Left kidney (tissue), 8 donors: ENCODE data around the gene PDE4A. TPM values are rescaled to one million over a fixed set of nuclear protein-coding genes. Genes with fewer than 3 reads are reported as not detected.
A peak's percentile ranks its signal among the peaks of the same experiment; 100 is the strongest.
"Not testable (repeated sequence)": the region's sequence is repeated elsewhere in the genome, so short reads cannot be mapped to it uniquely, and the experiment has no call there.

Source experiments
- DNase-seq: peaks from one replicate; pipeline ENCODE4 v3.0.0-alpha.2; 2013
- long read RNA-seq, 8 donors: transcript quantifications; one replicate each; lab custom pipeline, GENCODE V29; 2026
- polyA plus RNA-seq: library from polyadenylated mRNA; unstranded; fragments of 120-200 nt; gene quantifications from one replicate; pipeline ENCODE4 v1.2.1, GENCODE V29; 2013; ENCODE audit not compliant: insufficient read length

PDE4A gene
- 1.5 TPM for polyA plus RNA-seq
- long read RNA-seq, donor 1: 0 reads
- long read RNA-seq, donor 2, partial matches to known transcripts: 0 of 1 reads
- long read RNA-seq, donor 2, other reads (novel, unspliced or antisense): 0 of 1 reads
- long read RNA-seq, donor 3: 0 reads
- long read RNA-seq, donor 4: 0 reads
- long read RNA-seq, donor 5, partial matches to known transcripts: 0 of 1 reads
- long read RNA-seq, donor 5, other reads (novel, unspliced or antisense): 0 of 1 reads
- long read RNA-seq, donor 6, partial matches to known transcripts: 29 of 54 reads
- long read RNA-seq, donor 6, other reads (novel, unspliced or antisense): 25 of 54 reads
- long read RNA-seq, donor 7: 0 reads
- long read RNA-seq, donor 8: 0 reads

DNA sequence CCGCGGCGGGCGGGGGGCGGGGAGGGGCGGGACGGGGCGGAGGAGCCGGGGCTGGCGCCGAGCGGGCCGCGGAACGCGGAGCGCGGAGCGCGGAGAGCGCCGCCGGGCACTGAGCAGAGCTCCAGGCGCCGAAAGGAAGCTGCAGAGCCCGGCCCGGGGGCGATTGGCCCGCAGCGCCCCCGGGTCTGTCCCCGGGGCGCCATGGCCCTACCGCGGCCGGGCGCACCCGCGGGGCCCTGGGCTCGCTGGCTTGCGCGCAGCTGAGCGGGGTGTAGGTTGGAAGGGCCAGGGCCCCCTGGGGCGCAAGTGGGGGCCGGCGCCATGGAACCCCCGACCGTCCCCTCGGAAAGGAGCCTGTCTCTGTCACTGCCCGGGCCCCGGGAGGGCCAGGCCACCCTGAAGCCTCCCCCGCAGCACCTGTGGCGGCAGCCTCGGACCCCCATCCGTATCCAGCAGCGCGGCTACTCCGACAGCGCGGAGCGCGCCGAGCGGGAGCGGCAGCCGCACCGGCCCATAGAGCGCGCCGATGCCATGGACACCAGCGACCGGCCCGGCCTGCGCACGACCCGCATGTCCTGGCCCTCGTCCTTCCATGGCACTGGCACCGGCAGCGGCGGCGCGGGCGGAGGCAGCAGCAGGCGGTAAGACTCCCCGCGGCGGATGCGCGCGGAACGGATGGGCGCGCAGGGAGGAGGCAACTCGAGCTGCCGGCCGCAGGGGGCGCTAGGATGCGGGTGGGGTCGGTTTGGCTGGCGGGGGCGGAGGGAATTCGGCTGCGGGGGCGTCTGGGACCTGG is at the start of gene PDE4A:
Gene PDE4A, plus strand, starts transcription at position 95 of the 796 bp plus-strand sequence. Its CDS starts 227 bp downstream, at position 322.
- DNase-seq: no peak

- no peak for DNase-seq
These were observed 47.6 kb upstream of the PDE4A start for GRCh38 chr19:10372690-10373089.

DNA sequence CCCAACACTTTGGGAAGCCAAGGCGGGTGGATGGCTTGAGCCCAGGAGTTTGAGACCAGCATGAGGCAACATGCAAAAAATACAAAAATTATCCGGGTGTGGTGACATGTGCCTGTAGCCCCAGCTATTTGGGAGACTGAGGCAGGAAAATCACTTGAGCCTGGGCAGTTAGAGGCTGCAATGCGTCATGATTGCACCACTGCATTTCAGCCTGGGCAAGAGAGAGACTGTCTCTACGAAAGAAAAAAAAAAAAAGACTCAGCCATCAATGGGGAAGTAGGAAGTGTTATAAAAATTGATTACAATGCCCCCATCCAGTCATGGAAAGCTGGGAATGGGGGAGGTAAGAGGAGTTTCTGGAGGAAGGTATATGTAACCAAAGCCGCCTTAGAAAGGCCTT is 45.4 kb upstream of the PDE4A start:
- DNase-seq: no peak

- not testable (repeated sequence) for DNase-seq
These were observed 43.1 kb upstream of the PDE4A start for GRCh38 chr19:10377140-10377640.

DNA sequence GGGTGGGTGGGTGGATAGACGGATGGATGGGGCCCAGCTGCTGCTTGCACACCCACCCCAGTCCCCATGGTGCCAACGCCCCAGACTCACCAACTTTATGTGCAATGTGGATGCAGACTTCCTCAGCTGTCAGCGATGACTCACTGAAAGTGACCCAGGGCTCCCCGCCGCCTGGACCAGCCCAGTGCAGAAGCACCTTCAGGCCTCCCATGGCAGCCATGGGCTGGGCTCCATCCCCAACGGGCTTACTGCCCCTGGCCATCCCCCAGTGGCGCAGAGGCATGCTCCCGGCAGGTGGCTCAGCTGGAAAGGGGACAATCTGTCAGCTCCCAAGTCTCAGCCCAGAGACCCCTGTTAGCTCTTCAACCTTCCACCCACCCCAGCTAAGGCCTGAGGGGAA is 42.2 kb upstream of the PDE4A start:
- no peak for DNase-seq

DNA sequence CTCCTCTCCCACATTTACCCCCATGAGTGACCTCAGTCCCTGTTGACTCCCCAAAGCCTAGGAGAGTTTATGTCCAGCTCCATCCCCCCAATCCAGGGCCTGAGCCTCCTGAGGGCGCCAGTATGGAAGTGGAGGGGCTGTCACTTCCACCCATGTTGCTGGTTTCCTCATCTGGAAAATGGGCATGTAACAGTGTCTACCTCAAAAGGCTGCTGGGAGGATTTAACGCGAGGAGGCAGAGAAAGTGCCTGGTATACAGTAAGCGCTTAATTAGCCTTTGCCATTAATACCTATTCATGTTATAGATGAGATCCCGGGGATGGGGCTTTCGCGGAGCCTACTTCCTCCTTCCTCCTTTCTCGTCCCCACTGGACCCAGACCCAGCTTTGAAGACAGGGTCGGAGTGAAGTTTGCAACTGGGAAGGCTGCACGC is 40.4 kb upstream of the PDE4A start:
- peak; percentile 3 for DNase-seq

- DNase-seq: peak; percentile 99
These were observed 39.8 kb upstream of the PDE4A start, which contains the start of gene TYK2 for GRCh38 chr19:10380313-10381102. TSS of gene TYK2 (minus strand) at chr19:10380572. CDS start at chr19:10378406, 2,166 bp downstream.

DNA sequence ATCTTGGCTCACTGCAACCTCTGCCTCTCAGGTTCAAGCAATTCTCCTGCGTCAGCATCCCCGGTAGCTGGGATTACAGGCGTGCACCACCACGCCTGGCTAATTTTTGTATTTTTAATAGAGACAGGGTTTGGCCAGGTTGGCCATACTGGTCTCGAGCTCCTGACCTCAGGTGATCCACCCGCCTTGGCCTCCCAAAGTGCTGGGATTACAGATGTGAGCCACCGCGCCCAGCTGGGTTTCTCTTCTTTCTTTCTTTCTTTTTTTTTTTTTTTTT is 37.2 kb upstream of the PDE4A start:
- not testable (repeated sequence) for DNase-seq

DNA sequence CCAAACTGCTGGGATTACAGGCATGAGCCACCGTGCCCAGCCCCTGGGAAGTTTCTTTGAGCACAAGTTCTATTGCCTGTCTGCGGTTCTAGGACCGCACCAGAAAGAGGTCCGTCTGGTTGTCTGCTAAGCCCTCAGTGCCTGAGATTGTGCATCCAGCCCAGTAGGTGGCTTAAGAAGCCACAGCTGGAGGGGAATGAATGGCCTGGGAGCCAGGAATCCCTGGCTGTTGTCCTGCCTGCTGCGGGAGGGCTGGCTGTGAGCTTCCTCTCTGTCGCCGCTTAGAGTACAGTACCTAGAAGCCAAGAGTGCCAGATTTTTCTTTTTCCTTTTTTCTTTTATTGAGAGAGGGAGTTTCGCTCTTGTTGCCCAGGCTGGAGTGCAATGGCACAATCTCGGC is 35.8 kb upstream of the PDE4A start:
- DNase-seq: no peak

- DNase-seq: peak; percentile 87
These were observed 31.4 kb upstream of the PDE4A start for GRCh38 chr19:10388957-10389356.

- DNase-seq: no peak
These were observed 30.5 kb upstream of the PDE4A start for GRCh38 chr19:10389863-10390262.

- DNase-seq: peak; percentile 53
These were observed 29.6 kb upstream of the PDE4A start for GRCh38 chr19:10390652-10391286.

DNA sequence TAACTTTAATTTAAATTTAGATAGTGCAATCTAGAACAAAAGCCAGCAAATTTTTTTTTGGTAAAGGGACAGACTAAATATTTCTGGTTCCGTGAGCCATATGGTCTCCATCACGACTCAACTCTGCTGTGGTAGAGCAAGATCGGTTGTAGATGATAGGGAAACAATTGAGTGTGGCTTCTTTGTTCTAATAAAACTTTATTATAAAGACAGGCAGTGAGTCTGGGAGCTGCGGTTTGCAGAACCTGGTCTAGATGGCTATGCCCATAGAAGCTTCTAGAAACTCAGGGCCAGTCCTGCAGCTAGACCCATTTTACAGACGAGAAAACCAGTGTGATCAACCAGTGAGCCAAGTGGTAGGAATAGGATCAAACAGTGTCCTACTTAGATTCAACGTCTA is 28.2 kb upstream of the PDE4A start:
- no peak for DNase-seq

GRCh38 chr19:10393137-10393536 is 27.2 kb upstream of the PDE4A start:
- DNase-seq: no peak

- no peak for DNase-seq
These were observed 25.3 kb upstream of the PDE4A start for GRCh38 chr19:10395003-10395402.

DNA sequence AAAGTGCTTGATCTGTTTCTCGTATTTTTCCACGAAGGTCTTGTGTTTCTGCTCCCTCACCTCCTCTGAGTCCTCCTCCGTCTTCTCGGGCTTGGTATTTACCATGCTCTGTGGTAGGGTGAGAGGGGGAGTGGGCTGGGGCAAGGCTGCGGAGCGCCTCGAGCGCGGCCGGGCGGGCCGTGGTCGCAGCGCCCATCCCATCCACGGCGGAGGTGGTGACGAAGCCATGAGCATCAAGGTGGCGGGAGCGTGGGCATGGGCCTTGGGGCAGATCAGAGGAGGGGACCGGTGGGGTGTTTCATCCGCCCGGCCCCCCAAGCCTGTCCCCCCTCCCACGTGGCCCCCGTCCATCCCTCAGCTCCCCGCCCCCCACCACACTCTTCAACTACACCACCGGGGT is 24.9 kb upstream of the PDE4A start:
- DNase-seq: no peak

GRCh38 chr19:10395917-10396316 is 24.4 kb upstream of the PDE4A start:
- DNase-seq: no peak

DNA sequence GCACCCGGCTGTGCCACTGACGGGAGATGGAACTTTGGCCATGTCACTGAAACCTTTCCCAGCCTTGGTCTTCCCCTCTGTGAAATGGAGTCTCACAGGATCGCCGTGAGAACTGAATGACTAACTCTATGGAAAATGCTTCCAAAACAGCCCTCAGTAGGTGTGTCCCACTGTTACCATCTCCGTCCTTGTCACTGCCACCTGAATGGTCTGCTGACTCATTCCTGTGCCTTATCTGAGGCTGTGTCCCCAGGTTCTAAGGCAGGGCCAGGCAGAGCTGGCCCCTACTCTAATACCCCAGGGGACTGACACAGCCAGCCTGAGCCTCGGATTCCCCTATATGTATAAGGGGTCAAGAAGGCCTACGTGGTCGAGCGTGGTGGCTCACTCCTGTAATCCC is 21.5 kb upstream of the PDE4A start:
- no peak for DNase-seq

GRCh38 chr19:10399340-10399739 is 21.0 kb upstream of the PDE4A start:
- DNase-seq: not testable (repeated sequence)

- DNase-seq: no peak
These were observed 20.5 kb upstream of the PDE4A start for GRCh38 chr19:10399878-10400277.

- DNase-seq: no peak
These were observed 17.8 kb upstream of the PDE4A start for GRCh38 chr19:10402441-10403038.
